IMR-90 (cell line): Measurements from ENCODE around the gene TMEM8B. TPM values are rescaled to one million over a fixed set of nuclear protein-coding genes. Genes with fewer than 3 reads are reported as not detected.

Experiments used
- ATAC-seq: fragments of 200-7000 bp; cut with Tn5 transposase; 2 replicates; pipeline ENCODE4 v1.9.1; 2020; ENCODE audit warnings: low read depth, mild to moderate bottlenecking, moderate library complexity
- BruUV-seq: library from RNA; stranded (reverse); fragments of 400-500 nt; replicated peaks from 2 replicates; lab custom pipeline; 2021; lab: Mats Ljungman, UMichigan
- CTCF ChIA-PET: fragments of 300-600 bp; formaldehyde crosslinking; extraction: SDS; loops from one replicate; lab custom pipeline; 2021; ENCODE audit warnings: antibody characterized with exemption; lab: Yijun Ruan, JAX
- POLR2A ChIA-PET: fragments of 300-600 bp; sonication (Branson Sonifier 250); formaldehyde crosslinking; loops from one replicate; lab custom pipeline; 2022; ENCODE audit warnings: antibody characterized with exemption; ENCODE audit not compliant: unreplicated experiment; lab: Charles Lee
- DNase-seq: peaks from one replicate; pipeline ENCODE4 v3.0.0; 2013
- H2AFZ ChIP-seq: replicated peaks from 2 replicates; pipeline ENCODE3; 2013; ENCODE audit warnings: low read length, mild to moderate bottlenecking; ENCODE audit not compliant: poor library complexity
- H2AK5ac ChIP-seq: 2 replicates; pipeline ENCODE4 v1.6.1; 2013; ENCODE audit warnings: low read depth, low read length, inconsistent platforms
- H2AK9ac ChIP-seq: replicated peaks from 2 replicates; pipeline ENCODE3; 2013; ENCODE audit warnings: mild to moderate bottlenecking, low read depth, low read length, moderate library complexity; ENCODE audit not compliant: poor library complexity
- H2BK120ac ChIP-seq: 2 replicates; pipeline ENCODE4 v1.6.1; 2013; ENCODE audit warnings: low read depth, low read length, inconsistent platforms
- H2BK15ac ChIP-seq: 3 replicates; pipeline ENCODE4 v1.6.1; 2013; ENCODE audit warnings: low read depth, low read length, inconsistent platforms
- H2BK20ac ChIP-seq: 2 replicates; pipeline ENCODE4 v1.6.1; 2013; ENCODE audit warnings: low read depth, mild to moderate bottlenecking, inconsistent platforms, low read length, moderate library complexity
- H2BK5ac ChIP-seq: 2 replicates; pipeline ENCODE4 v1.6.1; 2013; ENCODE audit warnings: mild to moderate bottlenecking, low read depth, low read length, inconsistent platforms; ENCODE audit not compliant: poor library complexity, severe bottlenecking
- H3K14ac ChIP-seq: replicated peaks from 2 replicates; pipeline ENCODE4 v1.6.1; 2013; ENCODE audit warnings: low read depth, low read length, inconsistent platforms
- H3K18ac ChIP-seq: 2 replicates; pipeline ENCODE4 v1.6.1; 2013; ENCODE audit warnings: low read depth, low read length, control low read depth
- H3K23ac ChIP-seq: 2 replicates; pipeline ENCODE4 v1.6.1; 2013; ENCODE audit warnings: low read depth, low read length, inconsistent platforms
- H3K27ac ChIP-seq: 2 replicates; pipeline ENCODE4 v1.5.1; 2013; ENCODE audit warnings: mild to moderate bottlenecking, control low read depth, low read length; ENCODE audit not compliant: insufficient read depth
- H3K27me3 ChIP-seq: 2 replicates; pipeline ENCODE4 v1.6.1; 2013; ENCODE audit warnings: low read length; ENCODE audit not compliant: control insufficient read depth, insufficient read depth
- H3K36me3 ChIP-seq: 2 replicates; pipeline ENCODE4 v1.6.1; 2013; ENCODE audit warnings: low read length, mixed read lengths; ENCODE audit not compliant: control insufficient read depth, insufficient read depth
- H3K4ac ChIP-seq: 2 replicates; pipeline ENCODE4 v1.6.1; 2013; ENCODE audit warnings: low read depth, low read length, inconsistent platforms
- H3K4me1 ChIP-seq: 2 replicates; pipeline ENCODE4 v1.6.1; 2013; ENCODE audit warnings: low read length, mixed read lengths; ENCODE audit not compliant: control insufficient read depth, insufficient read depth
- H3K4me2 ChIP-seq: 2 replicates; pipeline ENCODE4 v1.6.1; 2013; ENCODE audit warnings: low read depth, mild to moderate bottlenecking, control low read depth, low read length, moderate library complexity
- H3K4me3 ChIP-seq: 2 replicates; pipeline ENCODE4 v1.5.1; 2013; ENCODE audit warnings: low read depth, mild to moderate bottlenecking, control low read depth, low read length, moderate library complexity; ENCODE audit not compliant: insufficient read depth
- H3K56ac ChIP-seq: 2 replicates; pipeline ENCODE4 v1.6.1; 2013; ENCODE audit warnings: low read length, inconsistent platforms; ENCODE audit not compliant: insufficient read depth; ENCODE audit errors: extremely low read depth
- H3K79me1 ChIP-seq, 2 experiments: 2 replicates each; pipeline ENCODE4 v1.6.1; 2013; ENCODE audit warnings: low read length in 2 of 2, inconsistent platforms in 1 of 2, low read depth in 1 of 2
- H3K9ac ChIP-seq: 2 replicates; pipeline ENCODE4 v1.6.1; 2013; ENCODE audit warnings: low read depth, low read length, control low read depth
- H3K9me1 ChIP-seq: 2 replicates; pipeline ENCODE4 v1.6.1; 2013; ENCODE audit warnings: low read length, inconsistent platforms; ENCODE audit not compliant: insufficient read depth
- H3K9me3 ChIP-seq: 2 replicates; pipeline ENCODE4 v1.6.1; 2013; ENCODE audit warnings: low read length; ENCODE audit not compliant: control insufficient read depth, insufficient read depth
- H4K20me1 ChIP-seq: 2 replicates; pipeline ENCODE4 v1.6.1; 2013; ENCODE audit warnings: low read length, inconsistent platforms; ENCODE audit not compliant: insufficient read depth
- H4K5ac ChIP-seq: 2 replicates; pipeline ENCODE4 v1.6.1; 2013; ENCODE audit warnings: mild to moderate bottlenecking, low read depth, low read length, control low read depth
- H4K8ac ChIP-seq, 2 experiments: 2 replicates each; pipeline ENCODE4 v1.6.1; 2013; ENCODE audit warnings: low read depth in 2 of 2, low read length in 2 of 2, control low read depth in 1 of 2, inconsistent platforms in 1 of 2
- H4K91ac ChIP-seq: 2 replicates; pipeline ENCODE4 v1.6.1; 2013; ENCODE audit warnings: low read depth, low read length, inconsistent platforms; ENCODE audit not compliant: insufficient read depth
- CHD1 ChIP-seq: IDR thresholded peaks from 2 replicates; pipeline ENCODE4 v1.6.1; 2012; ENCODE audit warnings: low read depth, low read length, improper control_type of control experiment
- WGBS, 2 experiments: methylation state at CpG; one replicate each; pipeline versions ENCODE4 v1.1.5 to v1.1.7; 2013; ENCODE audit warnings: missing lambda C conversion rate in 2 of 2; ENCODE audit not compliant: insufficient read length in 1 of 2; ENCODE audit errors: extremely low coverage in 2 of 2; 5-methylcytosine and 5-hydroxymethylcytosine counted together
- dilution Hi-C: fragments of 300-500 bp; cut with HindIII; formaldehyde crosslinking; loops from one replicate; pipeline ENCODE4 v1.14.3; 2018; ENCODE audit warnings: low sequenced_read_pairs; ENCODE audit not compliant: unreplicated experiment
- in situ Hi-C: fragments of 300-500 bp; cut with MboI; formaldehyde crosslinking; loops from 3 replicates; pipeline ENCODE4 v1.14.3; 2019; ENCODE audit warnings: low sequenced_read_pairs, inconsistent platforms, mixed read lengths
- intact Hi-C: fragments of 100-400 bp; cut with micrococcal nuclease; formaldehyde crosslinking; loops from 2 replicates; pipeline ENCODE4 v1.10.0; 2022
- polyA plus RNA-seq, 3 experiments: library from polyadenylated mRNA; depleted of rRNA; stranded (reverse); fragments of >200 nt; gene quantifications; 2 replicates each; pipeline ENCODE4 v1.2.3, GENCODE V29; 2012; ENCODE audit warnings: low replicate concordance in 1 of 3
- total RNA-seq: library from RNA; depleted of rRNA; stranded (reverse); fragments of >200 nt; gene quantifications from 2 replicates; pipeline ENCODE4 v1.2.3, GENCODE V29; 2012

Gene TMEM8B
- total and polyA plus RNA-seq, 2 of the 4 experiments (the other 2 are of a cell fraction), result 0.72 to 8.3 TPM

- H2BK120ac ChIP-seq, result no peak within 1 kb of the TSS
- no peak within 1 kb of the TSS for H3K4me2 ChIP-seq
- in situ Hi-C loops (no loop called here), intact Hi-C loops (no loop called here), dilution Hi-C loops (no loop called here)
- no peak for TF ChIP-seq CHD1
- H4K91ac ChIP-seq, result no peak within 1 kb of the TSS
- POLR2A ChIA-PET, result no interaction called here
- H2BK5ac ChIP-seq, result no peak within 1 kb of the TSS
- H3K4ac ChIP-seq, result no peak within 1 kb of the TSS
- H4K8ac ChIP-seq, result no peak within 1 kb of the TSS
- no peak for ATAC-seq
- no peak within 1 kb of the TSS for H2BK20ac ChIP-seq
- H3K27ac ChIP-seq, result no peak within 1 kb of the TSS
- no peak within 1 kb of the TSS for H4K5ac ChIP-seq
- peak within 1 kb of the TSS; percentile 28 for H2AK9ac ChIP-seq
- H2BK15ac ChIP-seq, result no peak within 1 kb of the TSS
- H2AFZ ChIP-seq, result no peak within 1 kb of the TSS
- no peak within 1 kb of the TSS for H3K56ac ChIP-seq
- H3K4me3 ChIP-seq, result no peak within 1 kb of the TSS
- no peak within 1 kb of the TSS for H3K18ac ChIP-seq
- H3K9me3 ChIP-seq, result no peaks in the 10 kb centered on the region
- no peak within 1 kb of the TSS for H3K9ac ChIP-seq
- H3K79me1 ChIP-seq, result no peaks in the 10 kb centered on the region
- H3K14ac ChIP-seq, result no peak within 1 kb of the TSS
- no peaks in the 10 kb centered on the region for H3K4me1 ChIP-seq
- 0 out of 2 replicates have a peak, but pooled peaks cover 3% of the 10 kb centered on the region for H3K9me1 ChIP-seq
- DNase-seq, result no peak
- CTCF ChIA-PET, result interaction anchor here (0.7 to 1.3 kb wide), 3 partner anchors 12 to 80 kb away, joined by 3 to 5 read pairs (median 3); no protein-coding TSS in a partner anchor
- BruUV-seq, result no TSS peak
- H2AK5ac ChIP-seq, result no peak within 1 kb of the TSS
- H3K27me3 ChIP-seq, result peaks cover 7% of the 10 kb centered on the region; the same call in 1 of the 2 replicates
- no peaks in the 10 kb centered on the region for H4K20me1 ChIP-seq
- H3K23ac ChIP-seq, result no peak within 1 kb of the TSS
- no CpG with 5 or more reads among the region's 8 CpGs for WGBS, 2 experiments
- no peaks in the 10 kb centered on the region for H3K36me3 ChIP-seq
Observed at GRCh38 chr9:35870351-35870923, 41.4 kb downstream of the TMEM8B start, which contains the start of gene OR13J1. TSS of gene OR13J1 (minus strand) at chr9:35870401. CDS start at chr9:35870401, 0 bp downstream.
